NCI-H2227 treated with DMSO at 0.1 percent for 48 hours (cell line): ENCODE results near the gene BMP8A.

ENCODE experiments used
- DNase-seq: peaks from one replicate; lab custom pipeline; 2025; lab: John Stamatoyannopoulos, UW

BMP8A gene

DNA sequence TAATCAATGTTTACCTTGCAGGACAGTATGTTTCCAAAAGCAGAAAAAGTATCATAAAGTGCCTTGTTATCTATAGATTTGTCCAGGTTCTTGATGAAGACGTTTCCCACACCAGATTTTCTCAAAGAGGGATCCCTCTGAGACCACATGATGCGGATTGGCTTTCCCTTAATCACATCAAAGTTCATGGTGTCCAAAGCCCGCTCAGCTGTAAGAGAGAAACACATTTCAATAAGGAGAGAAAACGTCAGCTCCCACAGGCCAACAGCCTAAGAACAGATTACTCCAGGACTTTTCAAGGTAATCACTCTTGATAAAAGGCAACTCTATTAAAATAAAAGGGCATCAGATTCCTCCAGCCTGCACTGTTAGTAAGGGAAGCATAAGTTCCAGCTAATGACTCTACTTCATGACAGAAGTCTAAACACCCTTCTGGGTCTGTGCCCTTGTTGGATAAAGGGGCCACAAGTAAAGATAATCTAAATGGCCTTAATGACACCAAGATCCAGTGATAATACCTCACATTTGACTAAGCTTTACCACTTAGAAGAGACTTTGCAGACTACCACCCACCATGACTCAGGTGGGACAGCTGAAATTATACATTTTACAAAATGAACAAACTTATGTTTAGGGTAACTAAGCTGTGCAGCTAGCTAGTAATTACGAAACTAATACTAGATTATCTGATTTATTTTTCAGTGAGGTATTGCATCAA is 81.1 kb downstream of the BMP8A start:
- no peak for DNase-seq

- no peak for DNase-seq
Observed at GRCh38 chr1:39573097-39573465, 81.6 kb downstream of the BMP8A start.

GRCh38 chr1:39573736-39574624 is 82.5 kb downstream of the BMP8A start:
- no peak for DNase-seq

GRCh38 chr1:39574646-39575045 is 83.2 kb downstream of the BMP8A start:
- DNase-seq, result no peak
